Amniotic epithelial cell (primary cell): ENCODE results near the gene CCNK.
A peak's percentile ranks its signal among the peaks of the same experiment; 100 is the strongest.

Source experiments
- DNase-seq: peaks from one replicate; pipeline ENCODE4 v3.0.0-alpha.2; 2010; ENCODE audit warnings: low read depth

The CCNK gene

DNA sequence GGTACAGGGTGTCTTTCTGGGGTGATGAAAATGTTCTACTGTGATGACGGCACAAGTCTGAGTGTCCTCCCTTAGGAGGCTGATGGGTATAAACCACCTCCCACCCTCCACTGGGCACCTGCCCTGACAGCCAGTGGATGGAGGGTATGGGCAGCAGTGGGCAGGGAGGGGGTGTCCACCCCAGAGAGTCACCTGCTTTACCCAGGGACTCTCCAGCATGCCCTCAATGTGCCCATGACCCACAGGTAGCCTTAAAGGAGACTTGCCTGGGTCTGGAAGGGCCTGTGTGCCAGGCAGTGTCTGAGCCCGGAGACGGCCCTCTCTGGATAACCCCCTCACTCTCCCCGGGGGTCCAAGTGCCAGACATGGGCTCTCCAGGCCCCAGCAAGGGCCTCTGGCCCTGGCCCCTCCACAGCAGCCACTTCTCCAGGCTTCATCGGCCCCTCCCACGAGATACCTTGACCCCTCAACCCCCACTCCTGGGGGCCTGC lies 38.8 kb downstream of the CCNK start:
- no peak for DNase-seq

DNA sequence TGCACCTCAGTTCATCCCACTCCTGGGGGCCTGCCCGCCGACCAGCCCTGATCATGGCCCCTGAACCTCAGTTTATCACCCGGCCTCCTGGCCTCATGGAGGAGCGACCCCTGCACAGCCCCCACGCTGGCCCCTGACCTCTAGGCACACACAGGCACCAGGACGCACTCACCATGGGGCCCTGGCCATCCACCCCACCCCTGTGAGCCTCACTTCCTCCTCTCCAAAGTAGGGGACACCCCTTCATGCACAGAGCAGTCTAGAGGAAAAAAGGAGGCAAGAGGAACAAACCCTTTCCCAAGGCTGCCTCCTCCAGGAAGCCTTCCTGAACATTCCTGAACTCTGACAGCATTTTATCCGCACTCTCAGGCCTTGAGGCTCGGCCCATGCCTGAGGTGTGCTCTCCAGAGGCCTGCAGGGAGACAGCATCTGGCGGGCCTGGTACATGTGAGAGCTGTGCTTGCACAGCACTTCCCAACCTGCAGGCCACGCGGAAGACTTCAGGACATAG lies 39.4 kb downstream of the CCNK start:
- DNase-seq: no peak

DNA sequence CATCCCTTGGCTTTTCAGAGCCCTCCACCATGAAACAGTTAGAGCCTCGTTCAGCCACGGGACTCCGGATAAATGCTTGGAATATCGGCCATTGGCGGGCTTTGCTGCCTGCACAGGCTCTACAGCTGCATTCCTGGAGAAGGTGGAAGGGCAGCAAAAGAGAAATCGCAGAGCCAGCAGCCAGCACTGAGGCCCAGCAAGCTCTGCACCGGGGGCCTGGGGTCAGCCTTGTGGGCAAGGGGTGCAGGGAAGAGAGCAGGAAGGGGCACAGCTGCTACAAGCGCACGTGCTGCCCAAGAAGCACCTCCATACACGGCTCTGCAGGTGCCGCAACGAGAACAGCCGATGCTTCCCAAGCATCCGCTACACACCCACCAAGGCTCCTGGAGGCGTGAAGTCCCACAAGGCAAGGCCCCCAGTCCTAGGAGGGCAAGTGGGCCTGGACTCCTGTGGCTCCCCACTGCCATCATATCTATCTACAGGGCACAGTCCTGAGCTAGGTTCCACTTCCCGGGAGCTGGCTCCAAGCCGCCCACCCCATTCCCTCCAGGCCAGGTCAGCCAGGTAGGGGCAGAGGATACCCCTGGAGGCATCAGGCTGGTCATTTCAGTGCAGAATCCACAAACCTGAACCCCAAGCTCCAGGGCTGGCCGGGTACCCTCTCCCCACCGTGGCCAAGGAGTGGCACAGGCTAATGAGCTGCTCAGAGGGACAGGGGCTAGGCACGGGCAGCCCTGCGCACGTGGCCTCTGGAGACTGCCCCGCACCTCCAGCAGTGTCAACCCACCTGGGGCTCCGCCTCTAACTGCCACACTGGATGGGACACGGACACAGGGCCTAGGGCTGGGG lies 40.2 kb downstream of the CCNK start:
- no peak for DNase-seq

DNA sequence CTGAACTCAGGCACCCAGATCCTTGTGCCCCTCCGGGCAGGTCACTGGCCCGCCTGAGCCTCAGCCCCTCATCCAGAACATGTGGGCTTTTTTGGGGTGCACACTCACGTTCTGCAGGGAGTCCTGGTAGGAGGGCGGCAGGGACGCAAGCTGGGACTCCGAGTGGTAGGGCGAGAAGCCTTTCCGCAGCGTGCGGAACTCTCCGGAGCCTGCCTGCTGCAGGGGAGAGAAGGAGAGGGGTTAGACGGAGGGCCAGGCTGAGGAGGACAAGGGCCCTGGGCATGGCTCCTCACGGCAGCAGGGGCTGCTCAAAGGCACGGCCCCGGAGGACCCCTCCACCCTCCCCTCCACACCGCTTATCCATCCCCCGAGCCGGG lies 40.8 kb downstream of the CCNK start:
- no peak for DNase-seq

DNA sequence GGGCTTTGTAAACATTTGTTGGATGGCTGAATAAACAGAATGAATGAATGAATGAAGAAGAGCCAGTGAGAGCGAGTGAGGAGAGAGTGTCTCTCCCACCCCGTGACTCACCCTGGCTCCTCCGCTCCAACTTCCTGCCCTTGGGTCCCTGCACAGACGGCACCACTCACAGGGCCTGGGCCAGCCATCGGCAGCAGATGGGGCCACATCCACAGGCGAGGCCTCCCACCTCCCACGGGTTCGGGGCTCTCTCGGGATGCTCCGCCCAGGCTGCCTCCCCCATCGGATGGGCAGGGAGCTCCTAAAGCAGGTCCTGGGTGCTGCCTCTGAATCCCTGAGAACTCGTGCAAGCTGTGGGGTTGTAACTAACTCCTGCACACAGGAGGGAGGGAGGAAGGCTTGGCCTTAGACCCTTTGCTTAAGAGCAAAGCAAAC lies 41.3 kb downstream of the CCNK start:
- peak; percentile 63 for DNase-seq

DNA sequence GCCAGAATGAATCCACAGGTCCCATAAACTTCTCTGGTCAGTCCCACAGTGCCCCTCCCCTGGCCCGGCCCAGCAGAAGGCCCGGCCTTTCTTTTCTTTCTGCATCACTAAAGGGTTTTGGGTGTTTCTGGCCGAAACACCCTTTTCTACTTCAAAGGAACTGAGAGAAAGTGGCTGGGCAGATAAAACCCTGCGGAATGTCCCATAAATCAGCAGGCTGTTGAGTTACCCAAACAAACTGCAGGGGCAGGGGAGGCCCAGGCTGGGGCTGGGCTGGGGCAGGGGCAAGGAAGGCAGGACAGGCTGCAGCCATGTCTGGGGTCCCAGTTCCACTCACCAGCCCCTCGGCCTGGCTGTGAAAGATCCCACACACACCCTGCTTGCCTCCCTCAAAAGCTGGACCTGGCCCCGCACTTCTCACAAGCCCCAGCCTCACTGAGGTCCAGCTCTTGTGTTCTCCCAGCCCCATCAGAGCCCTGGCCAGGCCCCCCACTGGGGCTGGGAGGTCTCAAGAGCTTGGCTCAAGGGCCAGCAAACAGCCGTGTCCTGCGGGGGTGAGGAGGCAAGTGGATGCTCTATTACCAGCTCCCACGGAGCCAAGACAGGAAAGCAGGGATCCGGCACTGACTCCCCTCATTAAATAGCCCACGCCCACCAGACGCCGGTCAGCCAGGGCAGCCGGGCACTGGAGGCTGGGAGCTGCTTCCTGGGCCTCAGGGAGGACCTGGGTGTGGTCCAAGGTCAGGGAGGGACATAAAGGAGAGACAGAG lies 41.9 kb downstream of the CCNK start:
- DNase-seq: peak; percentile 64

DNA sequence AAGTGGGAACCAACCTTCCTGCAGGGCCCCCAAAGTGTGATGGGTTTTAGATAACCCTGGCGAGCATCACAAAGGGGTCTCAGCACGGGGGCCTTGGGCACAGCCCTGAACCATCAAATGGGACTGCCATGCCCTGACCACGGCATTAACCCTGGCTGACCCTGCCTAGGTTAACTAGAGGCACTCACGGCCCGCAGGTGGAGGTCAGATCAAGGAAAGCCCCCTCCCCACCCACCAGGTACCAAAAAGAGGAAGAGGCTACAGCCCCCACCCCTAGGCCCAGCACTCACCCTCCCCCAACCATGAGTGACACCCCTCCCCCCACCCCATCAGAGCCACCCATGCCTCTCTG lies 42.5 kb downstream of the CCNK start:
- DNase-seq: no peak

DNA sequence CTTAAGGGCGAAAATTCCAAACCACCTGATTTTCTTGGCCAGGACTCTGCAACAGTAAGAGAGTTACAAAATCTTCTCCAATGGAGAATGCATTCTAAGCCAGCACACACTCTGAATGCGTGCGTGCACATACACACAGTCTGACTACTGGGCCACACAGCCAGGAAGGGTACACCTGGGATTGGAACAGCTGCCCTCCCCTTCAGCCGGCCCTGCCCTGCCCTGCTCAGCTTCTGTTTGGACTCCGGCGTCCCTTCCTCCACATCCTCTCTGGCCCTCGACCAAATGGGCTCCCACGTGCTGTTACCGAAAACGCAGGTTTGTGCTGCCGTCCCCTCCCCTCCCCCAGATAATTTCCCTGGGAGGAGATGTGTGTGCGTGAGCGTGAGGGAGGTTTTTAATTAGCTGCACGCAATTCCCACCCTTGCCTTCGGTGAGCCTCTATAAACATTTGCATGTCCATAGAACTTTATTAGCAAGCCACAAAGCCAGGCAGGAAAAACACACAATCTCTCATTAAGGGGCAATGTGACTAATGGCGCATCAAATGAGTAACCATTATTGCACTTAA lies 43.0 kb downstream of the CCNK start:
- DNase-seq: peak; percentile 27

DNA sequence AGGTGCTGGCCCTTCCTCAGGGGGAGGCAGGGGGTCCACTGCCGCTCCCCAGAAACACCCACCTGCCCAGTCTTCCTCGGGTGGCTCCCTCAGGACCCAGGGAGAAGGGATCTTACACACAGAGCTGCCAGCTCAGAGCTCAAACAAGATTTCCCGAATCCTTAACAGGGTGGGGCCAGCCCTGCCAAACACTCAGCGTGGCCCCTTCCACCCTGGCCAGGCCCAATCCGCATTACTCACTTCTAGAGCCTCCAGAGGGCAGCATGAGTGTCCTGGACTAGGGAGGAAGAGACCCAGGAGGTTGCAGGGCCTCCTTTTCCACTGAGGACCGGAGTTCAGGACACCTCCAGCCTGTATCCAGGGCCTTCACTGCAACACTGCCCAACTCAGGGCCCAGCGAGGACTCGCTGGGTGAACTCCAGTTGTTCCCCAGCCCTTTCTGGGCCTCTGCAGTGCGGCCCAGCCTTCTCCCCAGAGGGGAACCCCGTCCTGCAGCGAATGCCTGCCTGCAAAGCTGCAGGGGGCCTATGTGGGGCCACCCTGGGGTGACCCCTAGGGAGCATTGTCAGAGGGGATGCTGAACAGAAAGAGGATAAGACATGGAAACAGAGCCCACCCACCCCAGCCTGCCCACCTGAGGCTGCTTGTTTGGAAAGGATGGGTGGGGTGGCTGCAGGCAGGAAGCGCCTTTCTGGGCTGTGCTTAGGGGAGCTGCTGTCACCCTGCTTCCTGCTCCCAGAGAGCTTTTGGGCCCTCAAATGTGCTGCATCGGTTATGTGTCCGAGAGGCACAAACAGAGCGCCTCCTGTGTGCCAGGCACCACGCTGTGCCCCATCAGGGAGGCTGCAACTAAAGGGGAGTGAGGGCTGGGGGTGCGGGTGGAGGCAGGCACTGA lies 43.8 kb downstream of the CCNK start:
- peak; percentile 47 for DNase-seq

GRCh38 chr14:99525699-99526080 lies 44.5 kb downstream of the CCNK start:
- no peak for DNase-seq

DNA sequence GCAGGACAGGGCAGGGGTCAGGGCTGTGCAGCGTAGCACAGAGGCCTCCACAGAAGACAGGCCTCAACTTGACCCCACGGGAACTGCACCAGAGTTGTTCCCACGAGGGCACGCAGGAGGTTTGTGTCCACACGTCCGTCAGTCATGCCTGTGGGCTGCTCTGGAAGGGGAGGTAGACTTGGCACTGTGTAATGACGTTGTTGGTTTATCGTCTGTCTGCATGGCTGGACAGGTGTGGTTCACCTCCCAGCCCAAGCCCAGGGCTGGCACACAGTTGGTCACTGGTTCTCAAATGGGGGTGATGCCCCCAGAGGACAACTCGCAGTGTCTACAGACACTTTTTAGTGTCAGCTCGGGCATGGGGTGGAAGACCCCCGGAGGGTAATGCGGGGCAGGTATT lies 45.8 kb downstream of the CCNK start:
- no peak for DNase-seq

GRCh38 chr14:99527427-99528076 lies 46.3 kb downstream of the CCNK start:
- no peak for DNase-seq

GRCh38 chr14:99529899-99530298 lies 48.7 kb downstream of the CCNK start:
- DNase-seq: no peak

GRCh38 chr14:99530407-99531155 lies 49.4 kb downstream of the CCNK start:
- peak; percentile 46 for DNase-seq

DNA sequence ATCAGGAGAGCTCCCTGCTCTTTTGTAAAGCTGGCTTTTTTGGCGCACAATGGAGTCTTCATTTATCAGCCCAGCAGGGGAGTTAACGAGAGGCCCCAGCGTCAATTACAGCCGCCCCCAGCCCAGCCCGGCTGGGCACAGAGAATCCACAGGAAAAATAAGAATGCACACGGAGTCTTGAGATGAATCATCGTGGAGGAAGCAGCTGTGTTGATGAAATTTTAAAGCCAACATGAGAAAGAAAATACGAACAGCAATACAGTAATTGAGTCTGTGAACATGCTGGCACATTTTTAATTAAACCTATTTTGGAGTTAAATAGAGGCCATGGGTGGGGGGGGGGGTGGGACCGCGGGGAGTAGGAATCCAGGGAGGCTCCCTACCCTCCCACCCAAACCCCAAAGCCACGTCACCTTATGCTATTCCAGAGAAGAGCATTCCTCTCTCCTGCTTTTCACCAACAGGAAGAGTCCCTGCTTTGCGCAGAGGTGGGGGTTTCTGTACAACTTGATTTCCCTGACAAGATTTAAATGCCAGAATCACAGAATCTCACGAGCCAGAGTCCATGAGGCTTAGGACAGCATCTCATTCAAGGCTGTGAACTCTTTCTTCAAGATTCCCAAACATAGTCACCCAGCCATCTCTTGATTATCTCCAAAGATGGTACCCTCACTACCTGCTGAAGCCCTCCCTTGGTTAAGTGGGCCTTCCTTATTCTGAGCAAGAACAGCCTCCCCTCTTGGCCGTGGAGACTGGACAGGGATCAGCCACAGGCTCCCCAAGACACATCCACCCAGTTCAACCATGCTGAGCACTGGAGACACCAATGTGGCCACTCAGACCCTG lies 50.3 kb downstream of the CCNK start:
- DNase-seq: peak; percentile 88

DNA sequence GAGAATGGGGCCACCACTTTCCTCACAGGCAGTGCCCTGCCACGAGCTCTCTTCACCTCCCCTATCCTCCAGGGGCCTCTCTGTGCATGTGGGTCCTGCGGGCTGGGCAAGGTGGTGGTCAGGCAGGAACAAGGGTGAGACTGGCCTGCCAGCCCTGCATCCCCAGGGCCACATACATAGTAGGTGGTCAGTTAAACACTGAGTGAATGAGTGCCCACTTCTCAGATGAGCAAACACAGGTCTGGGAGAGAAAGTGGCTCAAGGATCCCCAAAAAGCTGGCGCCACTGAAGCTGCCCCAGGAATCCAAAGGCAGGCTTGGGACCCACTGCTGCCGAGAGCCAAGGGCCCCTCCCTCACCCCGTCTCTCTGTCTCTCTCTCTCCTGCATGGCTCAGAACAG lies 51.1 kb downstream of the CCNK start:
- no peak for DNase-seq

DNA sequence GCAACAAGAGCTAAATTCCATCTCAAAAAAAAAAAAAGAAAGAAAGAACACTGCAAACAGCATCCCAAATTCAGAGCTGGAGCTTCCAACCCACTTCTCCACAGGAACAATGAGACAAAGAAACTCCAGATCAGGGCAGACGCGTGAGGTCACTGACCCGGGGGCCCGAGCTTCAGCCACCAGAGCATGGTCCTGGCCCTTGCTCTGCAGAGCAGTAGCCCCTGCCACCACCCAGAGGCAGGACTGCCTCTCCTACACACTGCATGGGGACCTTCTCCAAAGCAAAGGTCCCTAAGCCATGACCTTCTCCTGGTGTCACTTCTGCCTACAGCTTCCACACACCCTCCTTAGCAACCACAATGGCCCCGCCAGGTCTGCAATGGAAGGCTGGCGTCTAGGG lies 53.1 kb downstream of the CCNK start:
- no peak for DNase-seq

DNA sequence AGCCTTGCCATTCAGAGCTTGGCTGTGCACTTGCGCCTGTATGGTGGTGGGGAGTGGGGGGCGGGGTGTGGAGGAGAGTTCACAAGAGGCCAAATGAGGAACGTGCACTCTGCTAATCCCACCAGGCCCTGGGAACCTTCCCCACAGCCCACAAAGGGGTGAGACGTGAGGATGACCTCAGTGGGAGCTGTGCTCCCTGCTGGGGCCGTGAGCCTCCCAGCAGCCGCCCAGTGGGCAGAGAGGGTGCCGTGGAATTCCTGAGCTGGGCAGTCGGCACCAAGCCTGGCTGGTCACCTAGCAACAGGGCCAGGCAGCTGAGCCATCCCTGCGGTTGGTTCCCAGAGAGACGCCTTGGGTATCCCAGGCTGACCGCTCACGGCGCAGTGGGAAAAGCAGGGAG lies 53.7 kb downstream of the CCNK start:
- DNase-seq: peak; percentile 92

DNA sequence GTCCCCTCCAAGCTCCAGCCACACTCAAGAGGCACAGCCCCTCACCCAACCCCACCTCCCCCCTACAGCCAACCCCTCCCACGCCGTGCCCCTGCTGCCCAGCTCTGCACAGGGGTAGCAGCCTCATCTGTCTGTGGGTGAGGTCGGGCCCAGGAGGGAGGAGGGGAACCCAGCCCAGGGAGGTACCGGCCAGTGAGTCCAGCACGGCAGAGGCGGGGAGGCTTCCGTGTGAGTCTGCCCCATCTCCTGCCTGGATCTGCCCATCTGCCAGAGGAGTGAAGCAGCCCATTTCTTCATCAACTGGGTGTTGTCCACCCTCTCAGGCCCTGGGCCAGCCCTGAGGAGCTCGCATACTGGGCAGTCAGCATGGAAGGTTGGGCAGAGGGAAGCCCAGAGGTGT lies 54.2 kb downstream of the CCNK start:
- DNase-seq: peak; percentile 91
